Mesendoderm (in vitro differentiated cells): ENCODE data around the gene NRXN3.
"Not testable (repeated sequence)": the region's sequence is repeated elsewhere in the genome, so short reads cannot be mapped to it uniquely, and the experiment has no call there.

Experiments used
- DNase-seq: peaks from one replicate; pipeline ENCODE4 v3.0.0; 2013
- H2AK5ac ChIP-seq: 2 replicates; pipeline ENCODE4 v1.6.1; 2013; ENCODE audit warnings: low read length, inconsistent platforms
- H2BK120ac ChIP-seq: 2 replicates; pipeline ENCODE4 v1.6.1; 2013; ENCODE audit warnings: low read depth, mild to moderate bottlenecking, low read length, moderate library complexity, mixed read lengths
- H2BK15ac ChIP-seq: replicated peaks from 2 replicates; pipeline ENCODE4 v1.6.1; 2013; ENCODE audit warnings: low read depth, mild to moderate bottlenecking, moderate library complexity
- H2BK5ac ChIP-seq: 2 replicates; pipeline ENCODE4 v1.6.1; 2013; ENCODE audit warnings: low read length, inconsistent platforms
- H3K18ac ChIP-seq: 2 replicates; pipeline ENCODE4 v1.6.1; 2013; ENCODE audit warnings: mild to moderate bottlenecking, low read length, mixed read lengths
- H3K23ac ChIP-seq: one replicate; pipeline ENCODE4 v1.6.1; 2013; ENCODE audit warnings: low read length
- H3K27ac ChIP-seq: 2 replicates; pipeline ENCODE4 v1.5.1; 2013; ENCODE audit warnings: low read depth, mild to moderate bottlenecking, inconsistent platforms, low read length, moderate library complexity
- H3K27me3 ChIP-seq: 2 replicates; pipeline ENCODE4 v1.6.1; 2013; ENCODE audit warnings: low read length, control low read depth, mild to moderate bottlenecking, inconsistent platforms; ENCODE audit not compliant: insufficient read depth, poor library complexity
- H3K36me3 ChIP-seq: 2 replicates; pipeline ENCODE4 v1.6.1; 2013; ENCODE audit warnings: low read length, inconsistent platforms; ENCODE audit not compliant: control insufficient read depth, insufficient read depth
- H3K4ac ChIP-seq: one replicate; pipeline ENCODE4 v1.6.1; 2013; ENCODE audit warnings: low read depth, mild to moderate bottlenecking, low read length, moderate library complexity
- H3K4me1 ChIP-seq: 2 replicates; pipeline ENCODE4 v1.6.1; 2013; ENCODE audit warnings: low read depth, low read length, inconsistent platforms; ENCODE audit not compliant: control insufficient read depth
- H3K4me2 ChIP-seq: 2 replicates; pipeline ENCODE4 v1.6.1; 2013; ENCODE audit warnings: low read length
- H3K4me3 ChIP-seq: 2 replicates; pipeline ENCODE4 v1.5.1; 2013; ENCODE audit warnings: mild to moderate bottlenecking, low read length
- H3K56ac ChIP-seq: one replicate; pipeline ENCODE4 v1.6.1; 2013; ENCODE audit warnings: low read length
- H3K79me1 ChIP-seq: 2 replicates; pipeline ENCODE4 v1.6.1; 2013; ENCODE audit warnings: low read length, inconsistent platforms
- H3K79me2 ChIP-seq: 2 replicates; pipeline ENCODE4 v1.6.1; 2013; ENCODE audit warnings: mild to moderate bottlenecking, low read length; ENCODE audit not compliant: control insufficient read depth, insufficient read depth
- H3K9ac ChIP-seq: 2 replicates; pipeline ENCODE4 v1.6.1; 2013; ENCODE audit warnings: low read length, inconsistent platforms
- H4K5ac ChIP-seq: one replicate; pipeline ENCODE4 v1.6.1; 2013; ENCODE audit warnings: low read length
- H4K8ac ChIP-seq: one replicate; pipeline ENCODE4 v1.6.1; 2013; ENCODE audit warnings: low read depth, mild to moderate bottlenecking, control low read depth, low read length, moderate library complexity
- WGBS: extraction: QIAGEN DNeasy Blood & Tissue Kit; methylation state at CpG from one replicate; pipeline ENCODE4 v1.1.7; 2013; ENCODE audit warnings: low lambda C conversion rate, missing lambda C conversion rate; ENCODE audit not compliant: insufficient coverage; ENCODE audit errors: extremely low coverage; 5-methylcytosine and 5-hydroxymethylcytosine counted together

NRXN3 gene

GRCh38 chr14:79103764-79104163 lies 933.6 kb downstream of the NRXN3 start:
- H3K4me3 ChIP-seq: no peak overlapping the region
- no peak for DNase-seq
- no peak overlapping the region for H2BK5ac ChIP-seq
- no peaks in the 10 kb centered on the region for H3K79me1 ChIP-seq
- H3K56ac ChIP-seq: no peak overlapping the region
- H3K23ac ChIP-seq: no peak overlapping the region
- no peak overlapping the region for H3K4me2 ChIP-seq
- H3K27me3 ChIP-seq: no peaks in the 10 kb centered on the region
- H4K5ac ChIP-seq: no peak overlapping the region
- H3K4me1 ChIP-seq: no peaks in the 10 kb centered on the region
- H3K4ac ChIP-seq: no peak overlapping the region
- H4K8ac ChIP-seq: no peak overlapping the region
- H2BK120ac ChIP-seq: no peak overlapping the region
- no peak overlapping the region for H3K27ac ChIP-seq
- H3K79me2 ChIP-seq: no peaks in the 10 kb centered on the region
- H3K9ac ChIP-seq: no peak overlapping the region
- no peaks in the 10 kb centered on the region for H3K36me3 ChIP-seq
- no peak overlapping the region for H2BK15ac ChIP-seq
- no peak overlapping the region for H3K18ac ChIP-seq
- WGBS: no CpG with 5 or more reads among the region's 2 CpGs
- H2AK5ac ChIP-seq: no peak overlapping the region

- not testable (repeated sequence) for H3K4me2 ChIP-seq, H4K5ac ChIP-seq, DNase-seq, H3K36me3 ChIP-seq, H2BK15ac ChIP-seq, H2AK5ac ChIP-seq, H3K4ac ChIP-seq, H3K9ac ChIP-seq, H2BK120ac ChIP-seq, H3K4me3 ChIP-seq, H3K4me1 ChIP-seq, H3K23ac ChIP-seq, H3K18ac ChIP-seq, H3K79me2 ChIP-seq, H2BK5ac ChIP-seq, H3K27me3 ChIP-seq, H3K56ac ChIP-seq, H4K8ac ChIP-seq, H3K27ac ChIP-seq, H3K79me1 ChIP-seq
- WGBS: no CpG with 5 or more reads among the region's 4 CpGs
Observed at GRCh38 chr14:79110564-79110963, 940.4 kb downstream of the NRXN3 start.

GRCh38 chr14:79111987-79112501 lies 941.9 kb downstream of the NRXN3 start:
- Histone ChIP-seq H3K27ac (no peak overlapping the region), H3K79me1 (no peaks in the 10 kb centered on the region), H3K4ac (no peak overlapping the region), H3K4me3 (no peak overlapping the region), H2BK120ac (no peak overlapping the region), H3K27me3 (no peaks in the 10 kb centered on the region), H4K5ac (no peak overlapping the region), H2AK5ac (no peak overlapping the region), H3K56ac (no peak overlapping the region), H3K18ac (no peak overlapping the region), H2BK15ac (no peak overlapping the region), H3K79me2 (no peaks in the 10 kb centered on the region), H3K9ac (no peak overlapping the region), H3K4me2 (no peak overlapping the region), H3K36me3 (no peaks in the 10 kb centered on the region), H2BK5ac (no peak overlapping the region), H3K23ac (no peak overlapping the region), H3K4me1 (no peaks in the 10 kb centered on the region), H4K8ac (no peak overlapping the region)
- no CpG with 5 or more reads among the region's 2 CpGs for WGBS
- DNase-seq: no peak

GRCh38 chr14:79117561-79117960 lies 947.4 kb downstream of the NRXN3 start:
- Histone ChIP-seq H2BK120ac (no peak overlapping the region), H3K79me2 (no peaks in the 10 kb centered on the region), H3K4me1 (no peaks in the 10 kb centered on the region), H3K9ac (no peak overlapping the region), H3K56ac (no peak overlapping the region), H3K27ac (no peak overlapping the region), H3K23ac (no peak overlapping the region), H3K79me1 (no peaks in the 10 kb centered on the region), H3K27me3 (no peaks in the 10 kb centered on the region), H3K4ac (no peak overlapping the region), H4K8ac (no peak overlapping the region), H3K36me3 (no peaks in the 10 kb centered on the region), H2BK5ac (no peak overlapping the region), H4K5ac (no peak overlapping the region), H3K4me2 (no peak overlapping the region), H3K4me3 (no peak overlapping the region), H3K18ac (no peak overlapping the region), H2AK5ac (no peak overlapping the region), H2BK15ac (no peak overlapping the region)
- DNase-seq: no peak
- no CpG with 5 or more reads among the region's 1 CpG for WGBS

- Histone ChIP-seq H3K4ac (no peak overlapping the region), H3K4me2 (no peak overlapping the region), H2BK5ac (no peak overlapping the region), H2BK120ac (no peak overlapping the region), H3K36me3 (no peaks in the 10 kb centered on the region), H3K79me1 (no peaks in the 10 kb centered on the region), H3K79me2 (no peaks in the 10 kb centered on the region), H4K8ac (no peak overlapping the region), H2BK15ac (no peak overlapping the region), H3K27ac (no peak overlapping the region), H3K23ac (no peak overlapping the region), H3K4me3 (no peak overlapping the region), H3K56ac (no peak overlapping the region), H3K27me3 (no peaks in the 10 kb centered on the region), H3K4me1 (no peaks in the 10 kb centered on the region), H3K9ac (no peak overlapping the region), H2AK5ac (no peak overlapping the region), H4K5ac (no peak overlapping the region), H3K18ac (no peak overlapping the region)
- no CpG with 5 or more reads among the region's 2 CpGs for WGBS
- DNase-seq: peak; percentile 86
Observed at GRCh38 chr14:79118291-79118690, 948.1 kb downstream of the NRXN3 start.

- Histone ChIP-seq H3K9ac (no peak overlapping the region), H3K18ac (no peak overlapping the region), H3K4me1 (no peaks in the 10 kb centered on the region), H3K4ac (no peak overlapping the region), H3K79me1 (no peaks in the 10 kb centered on the region), H4K8ac (no peak overlapping the region), H2BK5ac (no peak overlapping the region), H3K27me3 (no peaks in the 10 kb centered on the region), H3K23ac (no peak overlapping the region), H3K56ac (no peak overlapping the region), H3K36me3 (no peaks in the 10 kb centered on the region), H3K27ac (no peak overlapping the region), H2BK120ac (no peak overlapping the region), H2BK15ac (no peak overlapping the region), H4K5ac (no peak overlapping the region), H2AK5ac (no peak overlapping the region), H3K4me2 (no peak overlapping the region), H3K79me2 (no peaks in the 10 kb centered on the region), H3K4me3 (no peak overlapping the region)
- no peak for DNase-seq
- no CpG with 5 or more reads among the region's 3 CpGs for WGBS
Observed at GRCh38 chr14:79134361-79134760, 964.2 kb downstream of the NRXN3 start.
